Keratinocyte (primary cell): Measurements from ENCODE around the gene TECTB. TPM values are rescaled to one million over a fixed set of nuclear protein-coding genes. Genes with fewer than 3 reads are reported as not detected.

ENCODE experiments used
- DNase-seq: peaks from one replicate; pipeline ENCODE4 v3.0.0-alpha.2; 2011; ENCODE audit warnings: low read depth, missing footprints, low spot score
- FAIRE-seq: peaks from 2 replicates; lab custom pipeline; 2011; peaks lifted over from hg19 to GRCh38; lab: Jason Lieb, UNC
- H2AFZ ChIP-seq: 2 replicates; pipeline ENCODE4 v1.6.0; 2012; ENCODE audit warnings: low read length, control low read depth, inconsistent platforms; ENCODE audit not compliant: control insufficient read depth
- H3K27ac ChIP-seq: 2 replicates; pipeline ENCODE4 v1.5.1; 2011; ENCODE audit warnings: low read length; ENCODE audit not compliant: control insufficient read depth, insufficient read depth
- H3K27me3 ChIP-seq: 3 replicates; pipeline ENCODE4 v1.6.0; 2011; ENCODE audit warnings: low read length; ENCODE audit not compliant: control insufficient read depth, insufficient read depth; ENCODE audit errors: extremely low read depth
- H3K36me3 ChIP-seq, 2 experiments: 2 replicates in 1 of 2; 3 replicates in 1 of 2; pipeline ENCODE4 v1.5.1; 2011; ENCODE audit warnings: low read length in 2 of 2, mild to moderate bottlenecking in 1 of 2; ENCODE audit not compliant: control insufficient read depth in 2 of 2, insufficient read depth in 2 of 2; ENCODE audit errors: extremely low read depth in 1 of 2
- H3K4me1 ChIP-seq: 3 replicates; pipeline ENCODE4 v1.5.1; 2011; ENCODE audit warnings: low read length; ENCODE audit not compliant: control insufficient read depth, insufficient read depth; ENCODE audit errors: extremely low read depth
- H3K4me2 ChIP-seq: 3 replicates; pipeline ENCODE4 v1.6.0; 2011; ENCODE audit warnings: low read depth, low read length; ENCODE audit not compliant: control insufficient read depth, insufficient read depth; ENCODE audit errors: extremely low read depth
- H3K4me3 ChIP-seq, 3 experiments: fragments of 200-600 bp in 1 of 3; sonication (generic) in 1 of 3; 2 replicates in 2 of 3; 3 replicates in 1 of 3; pipeline ENCODE4 v1.5.1; 2011 to 2016; ENCODE audit warnings: low read length in 3 of 3, mild to moderate bottlenecking in 3 of 3, control low read depth in 2 of 3, inconsistent platforms in 1 of 3, low read depth in 1 of 3, mixed read lengths in 1 of 3, mixed run types in 1 of 3, moderate library complexity in 1 of 3; ENCODE audit not compliant: control insufficient read depth in 2 of 3, insufficient read depth in 2 of 3; ENCODE audit errors: extremely low read depth in 1 of 3
- H3K79me2 ChIP-seq: 2 replicates; pipeline ENCODE4 v1.6.0; 2012; ENCODE audit warnings: low read length; ENCODE audit not compliant: control insufficient read depth, insufficient read depth
- H3K9ac ChIP-seq: 3 replicates; pipeline ENCODE4 v1.6.0; 2011; ENCODE audit warnings: low read length; ENCODE audit not compliant: control insufficient read depth, insufficient read depth; ENCODE audit errors: extremely low read depth
- H3K9me1 ChIP-seq: 3 replicates; pipeline ENCODE4 v1.6.0; 2011; ENCODE audit warnings: low read length; ENCODE audit not compliant: control insufficient read depth, insufficient read depth; ENCODE audit errors: extremely low read depth
- H3K9me3 ChIP-seq: 2 replicates; pipeline ENCODE4 v1.5.1; 2012; ENCODE audit warnings: low read depth, low read length; ENCODE audit not compliant: control insufficient read depth
- H4K20me1 ChIP-seq: 3 replicates; pipeline ENCODE4 v1.6.0; 2011; ENCODE audit warnings: low read length; ENCODE audit not compliant: control insufficient read depth, insufficient read depth; ENCODE audit errors: extremely low read depth
- EZH2 ChIP-seq: IDR thresholded peaks from one replicate; pipeline ENCODE4 v1.6.1; 2012; ENCODE audit warnings: inconsistent platforms, mild to moderate bottlenecking, low read length, moderate library complexity
- dilution Hi-C: fragments of 300-500 bp; cut with MboI; formaldehyde crosslinking; loops from one replicate; pipeline ENCODE4 v1.7.0; 2020; ENCODE audit warnings: low sequenced_read_pairs; ENCODE audit not compliant: extremely low pct_ligation_motif_present
- polyA plus RNA-seq, 5 experiments: library from polyadenylated mRNA; depleted of rRNA in 3 of 5; stranded (reverse) in 3 of 5; stranded (forward) in 1 of 5; unstranded in 1 of 5; fragments of >200 nt; gene quantifications; 1 replicate in 1 of 5; 2 replicates in 3 of 5; 3 replicates in 1 of 5; pipeline versions ENCODE4 v1.2.1 to v1.2.3, GENCODE V29; 2011 to 2012; ENCODE audit warnings: missing spikeins in 2 of 5, low read depth in 1 of 5, low replicate concordance in 1 of 5
- TF ChIP-seq, protein P1 (sequence below), 3 experiments: IDR thresholded peaks in 1 of 3; conservative IDR thresholded peaks in 1 of 3; optimal IDR thresholded peaks in 1 of 3; 2 replicates in 2 of 3; 3 replicates in 1 of 3; pipeline versions ENCODE3 to v1.5.1; 2011; ENCODE audit warnings: low read length in 3 of 3, mild to moderate bottlenecking in 3 of 3, moderate library complexity in 2 of 3, control low read depth in 1 of 3, inconsistent platforms in 1 of 3; ENCODE audit not compliant: insufficient read depth in 2 of 3; ENCODE audit errors: extremely low read depth in 1 of 3

Gene TECTB
- polyA plus RNA-seq, 1 donor (not counting 4 experiments of a cell fraction or from before 2014, with no cell fraction given): not detected

DNA sequence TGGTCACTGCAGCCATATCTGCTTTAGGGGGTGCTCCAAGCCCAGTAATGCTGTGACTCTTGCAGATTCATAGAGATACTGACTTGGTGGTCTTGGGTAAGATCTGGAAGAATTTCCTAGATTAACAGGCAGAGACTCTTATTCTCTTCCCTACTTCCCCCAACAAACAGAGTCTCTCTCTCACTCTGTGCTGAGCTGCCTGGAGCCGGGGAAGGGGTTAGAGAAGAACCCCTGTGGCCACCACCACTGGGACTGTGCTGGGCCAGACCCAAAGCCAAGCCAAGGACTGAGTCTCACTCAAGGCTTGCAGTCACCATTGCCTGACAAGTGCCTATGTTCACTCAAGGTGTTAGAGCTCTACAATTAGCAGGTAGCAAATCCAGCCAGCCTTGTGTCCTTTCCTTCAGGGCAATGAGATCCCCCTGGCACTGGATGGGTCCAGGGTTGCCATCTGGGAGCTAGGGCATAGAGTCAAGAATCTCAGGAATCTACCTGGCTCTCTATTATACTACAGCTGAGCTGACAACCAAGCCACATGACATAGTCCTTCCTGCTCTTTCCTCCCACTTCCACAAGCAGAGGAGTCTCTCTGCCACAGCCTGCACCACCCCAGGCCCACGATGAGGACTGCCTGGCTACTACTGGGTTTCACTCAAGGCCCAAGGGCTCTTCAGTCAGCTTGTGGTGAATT lies 41.4 kb upstream of the TECTB start:
- FAIRE-seq (no peak), DNase-seq (no peak)
- Histone ChIP-seq H3K9me3 (peaks cover 6% of the 10 kb centered on the region), H3K4me3 (no peak overlapping the region), H3K4me2 (no peak overlapping the region), H3K9ac (no peak overlapping the region), H3K36me3 (no peaks in the 10 kb centered on the region), H3K27me3 (no peaks in the 10 kb centered on the region), H3K79me2 (no peaks in the 10 kb centered on the region), H4K20me1 (no peaks in the 10 kb centered on the region), H3K4me1 (no peaks in the 10 kb centered on the region), H3K9me1 (no peaks in the 10 kb centered on the region), H3K27ac (no peak overlapping the region), H2AFZ (no peak overlapping the region)
- dilution Hi-C loops: no loop called here
- TF ChIP-seq EZH2: no peak
- TF ChIP-seq, protein P1, sequence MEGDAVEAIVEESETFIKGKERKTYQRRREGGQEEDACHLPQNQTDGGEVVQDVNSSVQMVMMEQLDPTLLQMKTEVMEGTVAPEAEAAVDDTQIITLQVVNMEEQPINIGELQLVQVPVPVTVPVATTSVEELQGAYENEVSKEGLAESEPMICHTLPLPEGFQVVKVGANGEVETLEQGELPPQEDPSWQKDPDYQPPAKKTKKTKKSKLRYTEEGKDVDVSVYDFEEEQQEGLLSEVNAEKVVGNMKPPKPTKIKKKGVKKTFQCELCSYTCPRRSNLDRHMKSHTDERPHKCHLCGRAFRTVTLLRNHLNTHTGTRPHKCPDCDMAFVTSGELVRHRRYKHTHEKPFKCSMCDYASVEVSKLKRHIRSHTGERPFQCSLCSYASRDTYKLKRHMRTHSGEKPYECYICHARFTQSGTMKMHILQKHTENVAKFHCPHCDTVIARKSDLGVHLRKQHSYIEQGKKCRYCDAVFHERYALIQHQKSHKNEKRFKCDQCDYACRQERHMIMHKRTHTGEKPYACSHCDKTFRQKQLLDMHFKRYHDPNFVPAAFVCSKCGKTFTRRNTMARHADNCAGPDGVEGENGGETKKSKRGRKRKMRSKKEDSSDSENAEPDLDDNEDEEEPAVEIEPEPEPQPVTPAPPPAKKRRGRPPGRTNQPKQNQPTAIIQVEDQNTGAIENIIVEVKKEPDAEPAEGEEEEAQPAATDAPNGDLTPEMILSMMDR (optimal IDR thresholded peaks at IDR 0.05 in 1 of 3, IDR thresholded peaks at IDR 0.05 in 1 of 3, conservative IDR thresholded peaks at IDR 0.05 in 1 of 3; ENCODE audit: extremely low read depth in 1 of 3, insufficient read depth in 2 of 3, low read length in 3 of 3): no peak

DNA sequence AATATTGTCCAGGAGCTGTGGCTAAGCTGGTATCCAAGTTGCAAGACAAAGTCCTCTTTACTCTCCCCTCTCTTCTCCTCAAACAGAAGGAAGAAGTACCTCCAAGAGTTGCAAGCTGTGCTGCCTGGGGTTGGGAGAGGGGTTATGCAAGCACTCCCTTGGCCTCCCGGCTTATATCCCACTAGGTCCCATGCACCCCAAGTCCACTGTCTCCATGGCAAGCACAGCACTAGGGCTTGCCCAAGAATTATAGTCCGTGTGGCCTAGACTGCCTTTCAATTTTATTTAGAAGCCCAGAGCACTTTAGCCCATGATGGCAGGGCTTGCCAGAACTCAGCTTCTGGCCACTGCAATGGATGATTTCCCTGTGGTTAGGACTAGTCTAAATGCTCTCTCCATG lies 40.4 kb upstream of the TECTB start:
- TF ChIP-seq, protein P1 (optimal IDR thresholded peaks at IDR 0.05 in 1 of 3, IDR thresholded peaks at IDR 0.05 in 1 of 3, conservative IDR thresholded peaks at IDR 0.05 in 1 of 3; ENCODE audit: extremely low read depth in 1 of 3, insufficient read depth in 2 of 3, low read length in 3 of 3): no peak
- no peak for TF ChIP-seq EZH2
- no peaks in the 10 kb centered on the region for H3K27me3 ChIP-seq
- peaks cover 6% of the 10 kb centered on the region for H3K9me3 ChIP-seq
- dilution Hi-C loops: no loop called here
- H4K20me1 ChIP-seq: no peaks in the 10 kb centered on the region
- DNase-seq: no peak
- H3K79me2 ChIP-seq: no peaks in the 10 kb centered on the region
- no peak overlapping the region for H2AFZ ChIP-seq
- no peaks in the 10 kb centered on the region for H3K36me3 ChIP-seq
- no peak overlapping the region for H3K27ac ChIP-seq
- no peaks in the 10 kb centered on the region for H3K4me1 ChIP-seq
- no peak for FAIRE-seq
- no peak overlapping the region for H3K4me3 ChIP-seq
- no peaks in the 10 kb centered on the region for H3K9me1 ChIP-seq
- H3K9ac ChIP-seq: no peak overlapping the region
- no peak overlapping the region for H3K4me2 ChIP-seq
